GM15510 (cell line): ENCODE measurements around the gene SPACA9.

Source experiments
- POLR2A ChIP-seq: IDR thresholded peaks from 3 replicates; pipeline ENCODE4 v1.6.1; 2011; ENCODE audit warnings: borderline replicate concordance; ENCODE audit not compliant: insufficient read length; ENCODE audit errors: extremely low read depth

SPACA9 gene

GRCh38 chr9:132878695-132879456 lies at the start of gene SPACA9:
Gene SPACA9, plus strand, starts transcription at chr9:132878898. Its CDS starts 5,050 bp downstream, at chr9:132883948.
- no peak for TF ChIP-seq POLR2A

- TF ChIP-seq POLR2A = no peak
Observed at GRCh38 chr9:132832171-132832881, 46.4 kb upstream of the SPACA9 start.

- no peak for TF ChIP-seq POLR2A
Observed at GRCh38 chr9:132833550-132834121, 45.1 kb upstream of the SPACA9 start.

- TF ChIP-seq POLR2A = no peak
Observed at GRCh38 chr9:132834343-132834742, 44.4 kb upstream of the SPACA9 start.

GRCh38 chr9:132837501-132838286 lies 41.0 kb upstream of the SPACA9 start:
- TF ChIP-seq POLR2A = no peak

- TF ChIP-seq POLR2A = no peak
Observed at GRCh38 chr9:132838291-132838690, 40.4 kb upstream of the SPACA9 start.

- TF ChIP-seq POLR2A = no peak
Observed at GRCh38 chr9:132840980-132841379, 37.7 kb upstream of the SPACA9 start.

- no peak for TF ChIP-seq POLR2A
Observed at GRCh38 chr9:132842124-132843044, 36.3 kb upstream of the SPACA9 start.

- no peak for TF ChIP-seq POLR2A
Observed at GRCh38 chr9:132846109-132846917, 32.4 kb upstream of the SPACA9 start.

- no peak for TF ChIP-seq POLR2A
Observed at GRCh38 chr9:132846918-132847515, 31.7 kb upstream of the SPACA9 start.

GRCh38 chr9:132849185-132849706 lies 29.5 kb upstream of the SPACA9 start:
- no peak for TF ChIP-seq POLR2A

GRCh38 chr9:132853482-132853881 lies 25.2 kb upstream of the SPACA9 start:
- TF ChIP-seq POLR2A = no peak
